Peyer's patch (tissue), 4 donors: Measurements from ENCODE around the gene RERE. TPM values are rescaled to one million over a fixed set of nuclear protein-coding genes. Genes with fewer than 3 reads are reported as not detected.

Source experiments
- DNase-seq, 3 donors: peaks; one replicate each; pipeline ENCODE4 v3.0.0-alpha.2; 2017 to 2019
- H3K27ac ChIP-seq, 4 donors: fragments of 200-600 bp; sonication (generic); one replicate each; pipeline ENCODE4 v1.5.1; 2016 to 2019
- H3K27me3 ChIP-seq, 2 donors: fragments of 200-600 bp; sonication (generic); one replicate each; pipeline ENCODE4 v1.5.1; 2019
- H3K36me3 ChIP-seq, 3 donors: fragments of 200-600 bp; sonication (generic); one replicate each; pipeline ENCODE4 v1.5.1; 2016 to 2019
- H3K4me1 ChIP-seq, 4 donors: fragments of 200-600 bp; sonication (generic); one replicate each; pipeline ENCODE4 v1.5.1; 2016 to 2019
- H3K4me3 ChIP-seq, 4 donors: fragments of 200-600 bp; sonication (generic); 1 replicate in 3 of 4; 2 replicates in 1 of 4; pipeline ENCODE4 v1.5.1; 2016 to 2019; ENCODE audit warnings: mild to moderate bottlenecking in 1 of 4
- H3K9me3 ChIP-seq, 4 donors: fragments of 200-600 bp; sonication (generic); one replicate each; pipeline ENCODE4 v1.5.1; 2016 to 2019; ENCODE audit warnings: mild to moderate bottlenecking in 1 of 4
- CTCF ChIP-seq, 6 experiments: fragments of 450-650 bp in 4 of 6; fragments of 200-600 bp in 2 of 6; sonication (generic) in 1 of 6; IDR thresholded peaks; one replicate each; pipeline ENCODE4 v1.5.1; 2017 to 2019; ENCODE audit warnings: antibody characterized with exemption in 6 of 6, mild to moderate bottlenecking in 3 of 6, moderate library complexity in 1 of 6
- POLR2A ChIP-seq, 2 donors: fragments of 450-650 bp; IDR thresholded peaks; one replicate each; pipeline ENCODE4 v1.5.1; 2017; ENCODE audit warnings: antibody characterized with exemption in 2 of 2, mild to moderate bottlenecking in 2 of 2, moderate library complexity in 2 of 2
- total RNA-seq, 4 donors: library from RNA; depleted of rRNA; stranded (reverse); fragments of >200 nt; gene quantifications; one replicate each; pipeline ENCODE4 v1.1.0, GENCODE V29; 2016

The RERE gene
- total RNA-seq, 4 donors from 2014 or later, result 98.5 to 528 (median 110) TPM

GRCh38 chr1:8584316-8584715, 233.1 kb downstream of the RERE start:
- no peaks in the 10 kb centered on the region for H3K27me3 ChIP-seq
- no peak for TF ChIP-seq POLR2A (IDR thresholded peaks at IDR 0.05)
- TF ChIP-seq CTCF (IDR thresholded peaks at IDR 0.05), result no peak
- no peaks in the 10 kb centered on the region for H3K9me3 ChIP-seq
- H3K4me3 ChIP-seq, result no peak overlapping the region
- no peaks in the 10 kb centered on the region for H3K36me3 ChIP-seq
- H3K27ac ChIP-seq, result no peak overlapping the region
- no peaks in the 10 kb centered on the region for H3K4me1 ChIP-seq
- no peak for DNase-seq

- no peak for TF ChIP-seq POLR2A (IDR thresholded peaks at IDR 0.05)
- no peak for TF ChIP-seq CTCF (IDR thresholded peaks at IDR 0.05)
- Histone ChIP-seq H3K36me3 (no peaks in the 10 kb centered on the region), H3K4me1 (no peaks in the 10 kb centered on the region), H3K9me3 (no peaks in the 10 kb centered on the region), H3K27me3 (no peaks in the 10 kb centered on the region), H3K4me3 (no peak overlapping the region), H3K27ac (no peak overlapping the region)
- no peak for DNase-seq
Measured at GRCh38 chr1:8583031-8583430, 234.4 kb downstream of the RERE start.

GRCh38 chr1:8580566-8580965, 236.9 kb downstream of the RERE start:
- Histone ChIP-seq H3K36me3 (no peaks in the 10 kb centered on the region), H3K4me1 (no peaks in the 10 kb centered on the region), H3K27me3 (no peaks in the 10 kb centered on the region), H3K4me3 (no peak overlapping the region), H3K27ac (no peak overlapping the region), H3K9me3 (no peaks in the 10 kb centered on the region)
- no peak for DNase-seq
- TF ChIP-seq POLR2A (IDR thresholded peaks at IDR 0.05) (no peak), CTCF (IDR thresholded peaks at IDR 0.05) (no peak)

GRCh38 chr1:8578936-8579335, 238.5 kb downstream of the RERE start:
- H3K36me3 ChIP-seq, result no peaks in the 10 kb centered on the region
- H3K27me3 ChIP-seq, result no peaks in the 10 kb centered on the region
- no peak for DNase-seq
- no peak for TF ChIP-seq POLR2A (IDR thresholded peaks at IDR 0.05)
- no peak for TF ChIP-seq CTCF (IDR thresholded peaks at IDR 0.05)
- no peak overlapping the region for H3K4me3 ChIP-seq
- H3K9me3 ChIP-seq, result no peaks in the 10 kb centered on the region
- H3K4me1 ChIP-seq, result no peaks in the 10 kb centered on the region
- no peak overlapping the region for H3K27ac ChIP-seq

- Histone ChIP-seq H3K4me1 (no peaks in the 10 kb centered on the region), H3K27me3 (no peaks in the 10 kb centered on the region), H3K36me3 (no peaks in the 10 kb centered on the region), H3K27ac (no peak overlapping the region), H3K4me3 (no peak overlapping the region), H3K9me3 (no peaks in the 10 kb centered on the region)
- TF ChIP-seq POLR2A (IDR thresholded peaks at IDR 0.05) (no peak), CTCF (IDR thresholded peaks at IDR 0.05) (no peak)
- DNase-seq, result no peak
Measured at GRCh38 chr1:8578132-8578877, 239.1 kb downstream of the RERE start.
